Measurements from ENCODE around the gene NSUN2.
"Not testable (repeated sequence)": the region's sequence is repeated elsewhere in the genome, so short reads cannot be mapped to it uniquely, and the experiment has no call there.

The NSUN2 gene

GRCh38 chr5:6632888-6633468 lies at the start of gene NSUN2, which contains the start of gene SRD5A1:
TSS of gene NSUN2 (minus strand) at chr5:6633044. CDS start at chr5:6632979, 65 bp downstream.
TSS of gene SRD5A1 (plus strand) at chr5:6633440. CDS start at chr5:6633577, 137 bp downstream.
- peak; percentile 90 for DNase-seq (ENCODE audit: low spot score)

- DNase-seq (ENCODE audit: low spot score): no peak
Measured at GRCh38 chr5:6682239-6682638, 49.4 kb upstream of the NSUN2 start.

- no peak for DNase-seq (ENCODE audit: low spot score)
Measured at GRCh38 chr5:6681682-6682081, 48.8 kb upstream of the NSUN2 start.

GRCh38 chr5:6680922-6681321 lies 48.1 kb upstream of the NSUN2 start:
- DNase-seq (ENCODE audit: low spot score): no peak

GRCh38 chr5:6678385-6678784 lies 45.5 kb upstream of the NSUN2 start:
- no peak for DNase-seq (ENCODE audit: low spot score)

- DNase-seq (ENCODE audit: low spot score): no peak
Measured at GRCh38 chr5:6676702-6677101, 43.9 kb upstream of the NSUN2 start.

- no peak for DNase-seq (ENCODE audit: low spot score)
Measured at GRCh38 chr5:6675784-6676491, 43.1 kb upstream of the NSUN2 start.

GRCh38 chr5:6674886-6675285 lies 42.0 kb upstream of the NSUN2 start:
- no peak for DNase-seq (ENCODE audit: low spot score)

- DNase-seq (ENCODE audit: low spot score): no peak
Measured at GRCh38 chr5:6674421-6674820, 41.6 kb upstream of the NSUN2 start.

GRCh38 chr5:6673963-6674362 lies 41.1 kb upstream of the NSUN2 start:
- no peak for DNase-seq (ENCODE audit: low spot score)

GRCh38 chr5:6673031-6673430 lies 40.2 kb upstream of the NSUN2 start:
- no peak for DNase-seq (ENCODE audit: low spot score)

GRCh38 chr5:6668717-6669116 lies 35.9 kb upstream of the NSUN2 start:
- not testable (repeated sequence) for DNase-seq (ENCODE audit: low spot score)

- DNase-seq (ENCODE audit: low spot score): no peak
Measured at GRCh38 chr5:6667648-6668047, 34.8 kb upstream of the NSUN2 start.

GRCh38 chr5:6666762-6667161 lies 33.9 kb upstream of the NSUN2 start:
- DNase-seq (ENCODE audit: low spot score): no peak

- no peak for DNase-seq (ENCODE audit: low spot score)
Measured at GRCh38 chr5:6660688-6661087, 27.8 kb upstream of the NSUN2 start.

- DNase-seq (ENCODE audit: low spot score): peak; percentile 2
Measured at GRCh38 chr5:6659941-6660684, 27.3 kb upstream of the NSUN2 start.

GRCh38 chr5:6656680-6657079 lies 23.8 kb upstream of the NSUN2 start:
- no peak for DNase-seq (ENCODE audit: low spot score)

GRCh38 chr5:6655432-6655831 lies 22.6 kb upstream of the NSUN2 start:
- no peak for DNase-seq (ENCODE audit: low spot score)

- no peak for DNase-seq (ENCODE audit: low spot score)
Measured at GRCh38 chr5:6652025-6652424, 19.2 kb upstream of the NSUN2 start.

- DNase-seq (ENCODE audit: low spot score): no peak
Measured at GRCh38 chr5:6649681-6650080, 16.8 kb upstream of the NSUN2 start.

GRCh38 chr5:6649186-6649585 lies 16.3 kb upstream of the NSUN2 start:
- no peak for DNase-seq (ENCODE audit: low spot score)

GRCh38 chr5:6645571-6646362 lies 12.9 kb upstream of the NSUN2 start:
- DNase-seq (ENCODE audit: low spot score): not testable (repeated sequence)
